Right cardiac atrium (tissue), 5 donors: ENCODE measurements around the gene NDUFB11. TPM values are rescaled to one million over a fixed set of nuclear protein-coding genes. Genes with fewer than 3 reads are reported as not detected.

Experiments used
- ATAC-seq, 2 donors: fragments of 200-7000 bp; cut with Tn5 transposase; one replicate each; pipeline versions ENCODE4 v1.8.0 to v1.9.1; 2020; ENCODE audit warnings: moderate library complexity in 2 of 2, mild to moderate bottlenecking in 1 of 2
- DNase-seq, 3 donors: peaks; one replicate each; pipeline ENCODE4 v3.0.0-alpha.2; 2020
- H3K27ac ChIP-seq: one replicate; pipeline ENCODE4 v1.5.1; 2013; ENCODE audit warnings: mild to moderate bottlenecking, low read length, control low read depth, moderate library complexity
- H3K27me3 ChIP-seq: one replicate; pipeline ENCODE4 v1.6.1; 2013; ENCODE audit not compliant: control insufficient read depth, insufficient read depth
- H3K4me1 ChIP-seq: one replicate; pipeline ENCODE4 v1.6.1; 2013; ENCODE audit warnings: low read length; ENCODE audit not compliant: control insufficient read depth, insufficient read depth
- H3K4me3 ChIP-seq: one replicate; pipeline ENCODE4 v1.5.1; 2013; ENCODE audit warnings: low read length, control low read depth
- H3K9me3 ChIP-seq: one replicate; pipeline ENCODE4 v1.6.1; 2013; ENCODE audit warnings: low read length; ENCODE audit not compliant: control insufficient read depth
- WGBS: extraction: QIAGEN DNeasy Blood & Tissue Kit; methylation state at CpG from one replicate; pipeline ENCODE4 v1.1.7; 2013; 5-methylcytosine and 5-hydroxymethylcytosine counted together
- intact Hi-C, 4 donors: fragments of 100-400 bp; cut with DNase I; formaldehyde crosslinking; loops; one replicate each; pipeline versions ENCODE4 v1.11.0 to v1.14.0; 2022 to 2023
- long read RNA-seq, 4 donors: library from polyadenylated mRNA; unstranded; transcript quantifications; one replicate each; pipeline ENCODE4 v2.0.0, GENCODE V29; 2020 to 2021
- polyA plus RNA-seq: library from polyadenylated mRNA; stranded (reverse); fragments of 200-250 nt; gene quantifications from one replicate; pipeline ENCODE4 v1.2.3, GENCODE V29; 2013
- total RNA-seq, 4 donors: library from RNA; stranded (reverse); fragmentation: NEBNext Ultra II Directional; extraction: Animal tissue kit (Norgen Biotek cat#: 25700); gene quantifications; one replicate each; pipeline ENCODE4 v1.2.1, GENCODE V29; 2021
- donor health status: healthy with polysubstance abuse.
- donor health status: DM: no; HTN: yes; CAD: no.
- donor health status: DM: no; HTN: no; CAD: no.
- donor health status: DM: no; HTN: yes; CAD: no; lungs with severe emphysema.
- donor health status: DM: yes; HTN: yes; CAD: no.

NDUFB11 gene
- total RNA-seq (100 to 1,000 TPM; 127 to 152 (median 139) TPM), polyA plus RNA-seq (235 TPM)
- long read RNA-seq, donor 1, transcript NDUFB11-201 (3 exons, 948 nt): minor isoform, 19 of 78 reads
- long read RNA-seq, donor 1, transcript NDUFB11-202 (3 exons, 1,388 nt): major isoform, 59 of 78 reads
- long read RNA-seq, donor 1, partial matches to known transcripts: 0 of 78 reads
- long read RNA-seq, donor 1, other reads (novel, unspliced or antisense): 0 of 78 reads
- long read RNA-seq, donor 2, transcript NDUFB11-201 (3 exons, 948 nt): minor isoform, 28 of 87 reads
- long read RNA-seq, donor 2, transcript NDUFB11-202 (3 exons, 1,388 nt): major isoform, 59 of 87 reads
- long read RNA-seq, donor 2, partial matches to known transcripts: 0 of 87 reads
- long read RNA-seq, donor 2, other reads (novel, unspliced or antisense): 0 of 87 reads
- long read RNA-seq, donor 3, transcript NDUFB11-202 (3 exons, 1,388 nt): major isoform, 14 of 20 reads
- long read RNA-seq, donor 3, transcript NDUFB11-201 (3 exons, 948 nt): minor isoform, 5 of 20 reads
- long read RNA-seq, donor 3, partial matches to known transcripts: 0 of 20 reads
- long read RNA-seq, donor 3, other reads (novel, unspliced or antisense): 1 of 20 reads
- long read RNA-seq, donor 4, transcript NDUFB11-202 (3 exons, 1,388 nt): major isoform, 34 of 51 reads
- long read RNA-seq, donor 4, transcript NDUFB11-201 (3 exons, 948 nt): minor isoform, 16 of 51 reads
- long read RNA-seq, donor 4, partial matches to known transcripts: 0 of 51 reads
- long read RNA-seq, donor 4, other reads (novel, unspliced or antisense): 1 of 51 reads

DNA sequence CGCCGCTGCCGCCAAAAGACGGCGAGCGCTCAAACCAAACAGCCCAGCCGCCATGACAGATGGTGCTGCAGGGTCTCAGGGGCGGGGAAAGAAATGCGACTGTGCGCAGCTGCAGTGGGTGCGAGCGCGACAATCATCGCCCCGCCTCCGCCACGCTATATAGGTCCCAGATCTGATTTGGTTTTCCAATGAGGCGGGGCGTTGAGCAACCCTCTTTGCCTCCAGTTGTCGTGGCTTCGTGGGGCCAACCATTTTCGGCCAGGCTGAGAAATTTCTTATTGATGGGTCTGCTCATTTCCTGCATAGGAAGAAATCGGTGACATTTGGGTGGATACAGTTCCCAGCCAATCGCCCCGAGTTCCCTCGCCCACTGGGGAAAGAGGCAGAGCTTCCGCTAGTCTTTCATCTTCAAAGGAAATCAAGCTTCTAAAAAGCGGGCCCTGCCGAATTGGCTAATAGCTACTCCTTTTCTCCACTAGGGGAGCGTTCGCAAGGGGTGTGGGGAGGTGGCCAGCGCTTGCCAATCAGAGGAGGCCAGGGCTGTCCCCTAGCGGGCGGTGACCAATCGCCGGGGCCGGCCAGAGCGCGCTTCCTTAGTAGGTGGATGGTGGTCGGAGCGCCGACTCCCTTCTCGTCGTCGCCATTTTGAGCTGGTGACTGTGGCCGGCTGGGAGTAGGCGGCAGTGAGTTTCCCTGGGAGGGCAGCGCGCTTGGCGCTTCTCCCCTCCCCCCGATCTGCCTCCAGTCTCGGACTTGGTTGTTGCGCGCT lies at the start of gene NDUFB11, which contains the start of gene RBM10:
Gene NDUFB11 (minus strand): TSS at position 77 of the 769 bp plus-strand sequence. CDS start 23 bp downstream, at position 54.
Gene RBM10 (plus strand): TSS at position 596 of the 769 bp plus-strand sequence. CDS start 2,261 bp downstream, outside the sequence.
- Histone ChIP-seq H3K27ac (peak within 1 kb of the TSS; percentile 99), H3K4me1 (peaks cover 9% of the 10 kb centered on the region), H3K9me3 (no peaks in the 10 kb centered on the region), H3K27me3 (no peaks in the 10 kb centered on the region), H3K4me3 (peak within 1 kb of the TSS; percentile 88)
- under 1% methylated on average over 54 of the region's 54 CpGs for WGBS
- peak; percentile 94 to 97 (median 97) for DNase-seq
- intact Hi-C loops: no loop called here
- ATAC-seq: peak; percentile 97 to 98

DNA sequence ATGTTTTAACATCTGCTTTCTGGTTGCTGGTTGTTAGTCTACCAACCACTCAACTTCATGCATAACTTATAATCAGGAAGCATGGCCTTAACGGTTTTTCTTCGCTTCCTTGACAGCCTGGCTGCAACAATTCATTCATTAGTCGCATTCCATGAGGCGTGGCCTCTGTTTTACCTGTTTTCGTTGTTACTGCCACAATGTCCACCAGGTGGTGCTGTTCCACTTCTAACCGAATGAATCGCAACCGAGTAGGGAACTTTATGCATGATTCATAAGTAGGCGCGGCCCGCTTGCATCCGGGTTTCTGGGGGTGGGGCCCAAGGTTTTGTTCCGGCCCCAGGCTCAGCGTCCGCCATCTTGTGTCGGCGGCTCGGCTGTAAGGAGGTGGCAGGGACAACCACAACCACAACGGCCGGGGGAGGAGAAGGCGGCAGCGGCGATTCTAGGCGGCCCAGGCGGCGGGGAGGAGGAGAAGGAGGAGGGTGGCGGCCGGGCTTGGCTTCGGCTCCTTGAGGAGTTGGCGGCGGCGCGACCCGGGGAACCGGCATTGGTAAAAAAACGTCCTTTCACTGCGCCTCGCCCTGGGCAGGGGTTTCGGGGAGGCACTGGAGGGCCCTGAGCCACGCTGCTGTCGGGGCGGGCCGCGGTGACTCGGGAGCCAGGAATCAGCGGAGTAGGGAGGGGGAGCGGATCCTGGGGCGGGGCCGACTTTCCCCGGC lies 49.1 kb upstream of the NDUFB11 start, which contains the start of gene UBA1:
Gene UBA1 (plus strand): TSS at position 355 of the 719 bp plus-strand sequence. CDS start 4,974 bp downstream, outside the sequence.
- Histone ChIP-seq H3K9me3 (no peaks in the 10 kb centered on the region), H3K4me1 (peaks cover 11% of the 10 kb centered on the region), H3K27me3 (no peaks in the 10 kb centered on the region), H3K27ac (peak within 1 kb of the TSS; percentile 100), H3K4me3 (peak within 1 kb of the TSS; percentile 82)
- ATAC-seq (peak; percentile 93 to 94), DNase-seq (peak; percentile 96 to 98 (median 97))
- under 1% methylated on average over 50 of the region's 50 CpGs for WGBS
- intact Hi-C loops: loop anchor here in 3 of 4 donors (5.0 kb wide), 2 partner anchors 189 to 329 kb away; no protein-coding TSS in a partner anchor

DNA sequence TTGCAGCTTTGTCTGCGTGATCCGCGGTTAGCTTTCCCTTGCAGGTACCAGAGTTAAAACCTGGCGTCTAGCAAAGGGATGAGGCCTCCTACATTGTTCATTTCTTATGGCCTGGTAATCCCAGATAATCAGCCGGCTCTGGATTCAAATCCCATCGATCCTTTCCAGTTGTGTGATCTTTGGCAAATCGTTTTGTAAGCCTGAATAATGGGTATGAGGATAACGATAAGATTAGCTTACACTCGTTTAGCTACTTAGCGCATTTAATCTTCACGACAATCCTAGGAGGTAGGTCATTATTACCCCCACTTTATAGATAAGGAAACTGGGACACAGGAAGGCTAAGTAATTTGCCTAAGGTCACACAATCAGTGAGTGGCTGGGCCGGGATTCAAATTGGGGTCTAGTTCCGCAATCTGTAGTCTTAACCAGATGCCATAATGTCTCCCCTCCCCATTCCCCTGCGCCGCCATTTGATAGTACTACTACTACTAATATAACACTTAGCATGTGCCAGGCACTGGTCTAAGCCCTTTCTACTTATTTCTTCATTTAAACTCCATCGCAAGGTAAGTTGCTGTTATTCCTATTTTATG lies 47.4 kb upstream of the NDUFB11 start:
- DNase-seq (no peak), ATAC-seq (no peak)
- intact Hi-C loops: loop anchor here in 3 of 4 donors (5.0 kb wide), 2 partner anchors 190 to 330 kb away; no protein-coding TSS in a partner anchor

DNA sequence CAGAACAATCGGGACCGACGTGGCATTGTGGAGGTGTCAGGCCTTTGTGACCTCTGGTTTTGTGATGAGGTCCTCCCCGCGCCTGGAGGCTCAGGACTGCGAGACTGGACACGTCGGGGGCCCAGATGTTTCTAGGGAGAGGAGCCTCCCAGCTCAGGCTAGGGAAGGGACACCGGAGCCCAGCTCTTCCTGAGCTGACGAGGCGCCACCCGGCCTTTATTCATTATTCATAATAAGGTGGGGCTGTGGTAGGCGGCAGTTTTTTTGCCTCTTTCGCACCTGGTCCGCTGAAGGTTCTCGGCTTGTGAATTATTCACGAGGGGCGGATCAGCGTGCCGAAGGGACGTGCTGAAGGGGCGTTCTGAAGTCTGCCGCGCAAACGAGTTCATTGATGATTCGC lies 46.8 kb upstream of the NDUFB11 start:
- DNase-seq (peak in 1 of 3 donors; percentile 53), ATAC-seq (no peak)
- Histone ChIP-seq H3K4me3 (peak overlapping the region; percentile 93), H3K27ac (no peak overlapping the region), H3K4me1 (peaks cover 9% of the 10 kb centered on the region), H3K27me3 (no peaks in the 10 kb centered on the region), H3K9me3 (no peaks in the 10 kb centered on the region)
- intact Hi-C loops: loop anchor here in 3 of 4 donors (5.0 kb wide), 2 partner anchors 191 to 331 kb away; no protein-coding TSS in a partner anchor
- 10% methylated on average over 26 of the region's 26 CpGs for WGBS

More for the DNA sequence above, 47.4 kb upstream of the NDUFB11 start:
- H3K27ac ChIP-seq: no peak overlapping the region
- WGBS: 69% methylated on average over 16 of the region's 16 CpGs
- peak overlapping the region; percentile 93 for H3K4me3 ChIP-seq
- peaks cover 11% of the 10 kb centered on the region for H3K4me1 ChIP-seq
- H3K9me3 ChIP-seq: no peaks in the 10 kb centered on the region
- no peaks in the 10 kb centered on the region for H3K27me3 ChIP-seq

DNA sequence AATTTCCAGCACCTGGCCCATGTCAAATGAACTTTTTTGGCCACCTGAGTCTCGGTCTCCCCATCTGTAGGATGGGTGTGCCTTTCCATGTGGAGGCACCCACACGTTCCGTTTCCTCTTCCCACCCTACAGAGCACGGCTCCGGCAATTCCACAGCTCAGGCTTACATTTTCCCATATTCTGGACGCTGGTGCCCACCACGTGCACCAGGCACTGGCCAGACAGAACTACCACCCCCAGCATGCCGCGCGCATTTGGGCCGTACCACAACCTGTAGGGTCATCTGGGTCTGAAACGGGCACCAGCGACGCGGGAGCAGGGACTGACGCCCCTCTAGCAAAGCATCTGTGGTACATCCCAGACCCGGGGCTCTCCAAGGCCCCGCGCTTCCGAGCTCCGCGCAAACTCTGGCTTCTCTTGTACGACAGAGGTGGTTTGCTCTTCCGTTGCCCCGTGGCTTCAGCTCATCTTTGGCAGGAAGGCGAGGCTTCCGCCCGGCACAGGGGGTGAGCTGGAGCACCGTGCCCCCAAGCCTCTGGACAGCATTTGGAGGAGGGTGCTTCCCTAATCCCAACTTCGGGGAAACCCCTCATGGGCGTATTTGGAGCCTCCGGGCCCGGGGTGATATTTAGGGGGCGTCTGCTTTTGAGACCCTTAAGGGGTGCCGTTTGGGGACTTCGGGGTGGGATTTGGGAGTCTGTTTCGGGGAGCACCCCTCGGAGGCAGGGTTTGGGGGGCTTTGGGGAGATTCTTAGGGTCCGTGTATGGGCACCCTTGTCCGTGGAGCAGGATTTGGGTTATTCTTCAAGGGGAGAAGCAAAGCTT lies 46.2 kb upstream of the NDUFB11 start:
- DNase-seq: peak; percentile 88 to 94 (median 93)
- intact Hi-C loops: loop anchor here in 3 of 4 donors (5.0 kb wide), 2 partner anchors 192 to 332 kb away; no protein-coding TSS in a partner anchor
- Histone ChIP-seq H3K27ac (peak overlapping the region; percentile 48), H3K4me1 (peaks cover 6% of the 10 kb centered on the region), H3K9me3 (no peaks in the 10 kb centered on the region), H3K4me3 (peak overlapping the region; percentile 93), H3K27me3 (no peaks in the 10 kb centered on the region)
- peak; percentile 84 to 92 for ATAC-seq
- WGBS: 2% methylated on average over 40 of the region's 40 CpGs

DNA sequence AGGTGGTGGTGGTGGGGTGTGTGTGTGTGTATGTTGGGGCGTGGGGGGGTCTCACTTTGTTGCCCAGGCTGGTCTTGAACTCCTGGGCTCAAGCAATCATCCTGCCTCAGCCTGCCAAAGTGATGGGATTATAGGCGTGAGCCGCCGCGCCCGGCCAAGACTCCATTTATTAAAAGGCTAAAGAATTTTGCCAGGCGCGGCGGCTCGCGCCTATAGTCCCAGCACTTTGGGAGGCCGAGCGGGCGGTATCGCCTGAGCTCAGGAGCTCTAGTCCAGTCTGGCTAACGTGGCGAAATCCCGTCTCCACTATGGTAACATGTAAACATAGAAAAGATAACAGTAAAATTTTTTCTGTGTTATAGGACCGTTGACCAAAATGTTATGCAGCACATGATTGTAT lies 45.4 kb upstream of the NDUFB11 start:
- DNase-seq (peak in 1 of 3 donors; percentile 54), ATAC-seq (no peak)
- H3K9me3 ChIP-seq: no peaks in the 10 kb centered on the region
- H3K27ac ChIP-seq: no peak overlapping the region
- 72% methylated on average over 19 of the region's 19 CpGs for WGBS
- H3K4me1 ChIP-seq: peaks cover 6% of the 10 kb centered on the region
- H3K4me3 ChIP-seq: no peak overlapping the region
- no peaks in the 10 kb centered on the region for H3K27me3 ChIP-seq
- intact Hi-C loops: loop anchor here in 3 of 4 donors (5.0 kb wide), 2 partner anchors 192 to 332 kb away; no protein-coding TSS in a partner anchor

DNA sequence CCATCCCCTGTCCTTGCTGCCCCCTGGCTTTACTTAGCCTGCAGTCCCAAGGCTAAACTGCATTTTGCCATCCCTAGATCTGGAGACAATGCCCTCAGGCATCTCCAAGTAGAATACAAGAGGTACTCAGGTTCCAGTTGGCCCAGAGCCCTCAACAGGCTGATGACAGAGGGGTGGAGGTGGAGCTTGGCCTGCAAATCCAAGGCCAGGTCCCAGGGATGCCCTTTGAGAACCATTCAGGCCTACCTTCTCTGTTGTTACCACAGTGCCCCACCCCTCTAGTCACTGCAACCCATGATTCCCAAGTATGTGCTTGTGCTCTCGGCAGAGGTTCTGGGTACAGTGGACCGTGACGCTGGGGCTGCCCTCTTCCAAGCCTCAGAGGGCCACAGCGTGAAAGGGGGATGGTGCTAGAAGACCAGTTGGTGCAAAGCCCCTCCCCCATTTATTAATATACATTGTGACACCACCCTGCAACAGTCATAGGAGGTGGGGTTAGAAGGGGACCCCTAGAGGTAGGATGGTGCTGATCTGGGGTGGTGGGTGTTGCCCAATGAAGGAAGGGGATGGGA lies 42.7 kb upstream of the NDUFB11 start:
- Histone ChIP-seq H3K4me3 (no peak overlapping the region), H3K27me3 (no peaks in the 10 kb centered on the region), H3K9me3 (no peaks in the 10 kb centered on the region), H3K4me1 (peaks cover 6% of the 10 kb centered on the region), H3K27ac (no peak overlapping the region)
- peak in 1 of 3 donors; percentile 24 for DNase-seq
- intact Hi-C loops: no loop called here
- no peak for ATAC-seq
- WGBS: 70% methylated on average over 4 of the region's 4 CpGs

DNA sequence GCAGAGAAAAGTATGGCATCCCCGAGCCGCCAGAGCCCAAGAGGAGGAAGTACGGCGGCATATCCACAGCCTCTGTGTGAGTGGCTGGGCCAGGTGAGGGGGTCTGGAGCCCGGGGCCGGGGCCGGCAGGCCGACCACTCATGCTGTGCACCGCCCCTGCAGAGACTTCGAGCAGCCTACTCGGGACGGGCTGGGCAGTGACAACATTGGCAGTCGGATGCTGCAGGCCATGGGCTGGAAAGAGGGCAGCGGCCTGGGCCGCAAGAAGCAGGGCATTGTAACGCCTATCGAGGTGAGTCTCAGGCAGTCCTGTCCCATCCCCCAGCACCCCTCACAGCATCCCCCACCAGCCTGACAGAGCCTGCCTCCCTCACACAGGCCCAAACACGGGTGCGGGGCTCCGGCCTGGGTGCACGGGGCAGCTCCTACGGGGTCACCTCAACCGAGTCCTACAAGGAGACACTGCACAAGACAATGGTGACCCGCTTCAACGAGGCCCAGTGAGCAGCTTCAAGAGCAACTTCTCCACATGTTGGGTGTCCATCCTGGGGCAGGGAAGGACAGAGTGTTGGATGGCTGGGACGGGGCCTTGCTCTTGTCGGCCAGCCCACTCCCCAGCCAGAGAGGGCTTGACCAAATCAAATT lies 41.7 kb upstream of the NDUFB11 start:
- ATAC-seq (no peak), DNase-seq (peak in 1 of 3 donors; percentile 46)
- Histone ChIP-seq H3K27ac (no peak overlapping the region), H3K9me3 (no peaks in the 10 kb centered on the region), H3K4me3 (no peak overlapping the region), H3K27me3 (no peaks in the 10 kb centered on the region), H3K4me1 (peaks cover 2% of the 10 kb centered on the region)
- intact Hi-C loops: no loop called here
- 86% methylated on average over 27 of the region's 27 CpGs for WGBS
